Activated naive CD4-positive, alpha-beta T cell treated with anti-CD3 and anti-CD28 coated beads for 36 hours (primary cell): ENCODE measurements around the gene MTARC1. TPM values are rescaled to one million over a fixed set of nuclear protein-coding genes. Genes with fewer than 3 reads are reported as not detected.

Experiments
- CTCF ChIA-PET: fragments of 350-600 bp; sonication (Branson Sonifier 250); formaldehyde crosslinking; loops from one replicate; lab custom pipeline; 2021; ENCODE audit warnings: antibody characterized with exemption; lab: Charles Lee
- DNase-seq: peaks from one replicate; pipeline ENCODE4 v3.0.0-alpha.2; 2020
- H3K27ac Mint-ChIP-seq: one replicate; pipeline ENCODE4 v1.8.0; 2021; ENCODE audit warnings: mild to moderate bottlenecking, mixed read lengths
- H3K27me3 Mint-ChIP-seq: one replicate; pipeline ENCODE4 v1.8.0; 2021; ENCODE audit warnings: low read depth, mixed read lengths
- H3K36me3 Mint-ChIP-seq: one replicate; pipeline ENCODE4 v1.8.0; 2021; ENCODE audit warnings: low read depth, mixed read lengths
- H3K4me1 Mint-ChIP-seq: one replicate; pipeline ENCODE4 v1.8.0; 2021; ENCODE audit warnings: low read depth, mixed read lengths
- H3K4me3 Mint-ChIP-seq: one replicate; pipeline ENCODE4 v1.8.0; 2021; ENCODE audit warnings: mild to moderate bottlenecking, moderate library complexity, mixed read lengths
- H3K9me3 Mint-ChIP-seq: one replicate; pipeline ENCODE4 v1.8.0; 2021; ENCODE audit warnings: mixed read lengths
- intact Hi-C: fragments of 100-400 bp; cut with micrococcal nuclease; formaldehyde crosslinking; loops from one replicate; pipeline ENCODE4 v1.15.1; 2023
- total RNA-seq, 2 experiments: library from RNA; stranded (reverse); gene quantifications; one replicate each; pipeline ENCODE4 v1.2.3, GENCODE V29; 2021

The MTARC1 gene
- total RNA-seq, 2 experiments from 2014 or later, result not detected

DNA sequence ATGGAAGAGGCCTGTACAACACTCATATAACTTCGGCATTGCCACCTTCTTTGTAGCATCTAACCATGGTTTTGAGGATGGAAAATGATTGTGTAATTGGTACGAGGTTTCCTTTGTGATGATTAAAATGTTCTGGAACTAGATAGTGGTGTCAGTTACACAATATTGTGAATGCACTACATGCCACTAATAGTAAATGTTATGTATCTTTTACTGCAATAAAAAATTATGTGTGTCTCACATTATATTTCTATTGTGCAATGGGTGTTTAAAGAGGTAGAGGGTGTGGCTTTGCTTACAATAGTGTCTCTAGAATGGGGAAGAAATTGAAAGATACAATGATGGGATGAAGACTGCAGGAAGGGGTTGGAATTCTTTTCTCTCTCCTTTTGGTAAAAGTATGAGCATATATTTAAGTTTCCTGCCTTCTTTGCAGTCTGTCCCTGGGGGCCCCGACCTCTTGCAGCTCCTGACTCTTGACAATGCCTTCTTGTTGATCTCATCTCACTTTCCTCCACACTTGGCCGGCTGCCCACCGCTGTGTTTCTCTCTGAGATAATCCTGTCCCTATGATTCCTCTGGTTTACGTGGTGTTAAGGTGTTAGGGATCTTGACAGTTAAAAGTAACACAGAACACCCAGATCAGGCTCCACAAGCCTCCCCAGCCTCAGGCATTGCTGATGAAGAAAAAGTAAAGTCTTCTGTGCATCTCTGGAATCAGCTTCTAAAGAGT lies 39.3 kb downstream of the MTARC1 start:
- intact Hi-C loops, result no loop called here

GRCh38 chr1:220826729-220827128 lies 40.0 kb downstream of the MTARC1 start:
- Mint-ChIP-seq H3K27me3 (peaks cover 20% of the 10 kb centered on the region), H3K4me1 (no peaks in the 10 kb centered on the region), H3K9me3 (no peaks in the 10 kb centered on the region), H3K4me3 (no peak overlapping the region), H3K36me3 (no peaks in the 10 kb centered on the region), H3K27ac (no peak overlapping the region)
- CTCF ChIA-PET, result no interaction called here
- DNase-seq, result no peak
- intact Hi-C loops, result no loop called here

More for the DNA sequence above, 39.3 kb downstream of the MTARC1 start:
- no peak for DNase-seq
- Mint-ChIP-seq H3K4me1 (no peaks in the 10 kb centered on the region), H3K27ac (no peak overlapping the region), H3K9me3 (no peaks in the 10 kb centered on the region), H3K36me3 (no peaks in the 10 kb centered on the region), H3K27me3 (peaks cover 22% of the 10 kb centered on the region), H3K4me3 (no peak overlapping the region)
- CTCF ChIA-PET, result no interaction called here

DNA sequence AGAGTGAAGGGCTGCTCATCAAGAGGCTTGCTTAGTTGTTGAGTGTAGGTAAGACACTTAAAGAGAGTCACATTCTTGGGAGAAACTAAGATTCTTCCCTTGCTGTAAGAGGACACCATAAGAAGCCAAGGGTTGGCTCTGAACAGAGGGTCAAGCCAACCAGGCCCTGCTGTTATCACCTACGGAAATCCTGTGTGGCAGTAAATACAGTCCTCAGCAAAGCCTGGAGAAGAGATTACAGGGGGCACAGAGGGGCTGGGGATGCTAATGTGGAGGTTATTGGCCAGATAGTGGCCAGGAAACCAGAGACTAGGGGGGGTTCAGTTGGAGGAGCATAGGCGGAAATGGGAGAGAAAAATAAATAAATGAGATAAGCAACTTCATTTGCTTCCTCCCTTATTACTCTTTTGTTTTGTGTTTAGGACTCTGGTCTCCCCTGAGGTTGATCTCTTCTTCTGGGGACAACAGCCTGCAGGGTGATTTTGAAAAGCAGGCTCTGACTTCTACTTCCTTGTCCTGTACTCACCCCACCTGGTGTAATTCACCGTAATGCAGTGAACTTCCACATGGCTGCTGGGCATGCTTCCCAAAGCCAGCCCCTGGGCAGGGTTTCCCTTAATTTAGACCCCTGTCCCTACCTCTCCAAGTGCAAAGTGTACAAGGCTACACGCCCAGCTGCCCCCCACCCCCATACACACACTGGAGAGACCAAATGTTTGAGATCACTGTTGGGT lies 40.9 kb downstream of the MTARC1 start:
- H3K27ac Mint-ChIP-seq, result no peak overlapping the region
- DNase-seq, result no peak
- CTCF ChIA-PET, result no interaction called here
- H3K4me1 Mint-ChIP-seq, result no peaks in the 10 kb centered on the region
- no peak overlapping the region for H3K4me3 Mint-ChIP-seq
- no peaks in the 10 kb centered on the region for H3K36me3 Mint-ChIP-seq
- no peaks in the 10 kb centered on the region for H3K9me3 Mint-ChIP-seq
- intact Hi-C loops, result no loop called here
- H3K27me3 Mint-ChIP-seq, result peaks cover 19% of the 10 kb centered on the region

DNA sequence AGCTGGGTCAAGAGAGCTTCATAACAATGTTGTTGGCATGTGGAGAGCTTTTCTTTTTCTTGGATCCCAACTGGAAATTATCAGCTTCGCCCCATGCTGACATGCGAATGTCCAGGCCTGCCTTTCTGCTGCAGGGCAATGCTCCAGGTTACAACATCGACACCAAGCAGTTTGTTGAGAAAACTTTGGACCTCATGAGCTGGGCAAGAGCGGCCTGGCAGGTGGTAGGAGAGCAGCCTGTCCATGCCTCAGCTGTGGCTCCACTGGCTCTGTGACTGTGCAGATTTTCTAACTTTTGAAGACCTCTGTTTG lies 41.4 kb downstream of the MTARC1 start:
- no peak overlapping the region for H3K27ac Mint-ChIP-seq
- H3K4me3 Mint-ChIP-seq, result no peak overlapping the region
- no peaks in the 10 kb centered on the region for H3K36me3 Mint-ChIP-seq
- H3K27me3 Mint-ChIP-seq, result peaks cover 22% of the 10 kb centered on the region
- no peaks in the 10 kb centered on the region for H3K4me1 Mint-ChIP-seq
- intact Hi-C loops, result no loop called here
- no peaks in the 10 kb centered on the region for H3K9me3 Mint-ChIP-seq
- CTCF ChIA-PET, result no interaction called here
- no peak for DNase-seq

DNA sequence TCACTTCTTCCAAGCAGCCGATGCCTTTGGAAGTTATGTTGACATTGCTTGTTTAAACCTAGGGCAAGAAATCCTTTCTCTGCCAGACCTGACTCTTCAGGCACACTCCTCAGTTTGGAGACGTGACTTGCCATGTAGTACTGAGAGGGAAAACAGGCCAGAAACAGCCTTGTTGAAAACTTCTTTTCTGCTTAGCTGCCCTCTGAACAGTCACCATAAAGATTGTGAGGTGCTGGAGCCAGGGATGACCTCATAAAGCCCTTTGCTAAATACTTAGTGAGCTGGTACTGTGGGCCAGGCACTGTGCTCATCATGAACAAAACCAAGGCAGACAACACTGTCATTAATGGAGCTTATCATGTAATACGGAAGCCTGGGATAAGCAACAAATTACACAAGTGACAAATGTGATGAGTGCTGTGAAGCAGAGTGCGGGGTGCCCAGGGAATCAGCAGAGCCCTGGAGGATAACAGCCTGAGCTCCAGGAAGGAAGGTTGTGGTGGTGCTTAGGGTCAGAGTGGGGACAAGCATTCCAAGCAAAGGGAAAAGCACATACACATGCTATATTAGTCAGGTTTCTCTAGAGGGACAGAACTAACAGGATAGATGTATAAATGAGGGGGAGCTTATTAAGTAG lies 42.4 kb downstream of the MTARC1 start:
- Mint-ChIP-seq H3K9me3 (no peaks in the 10 kb centered on the region), H3K4me3 (no peak overlapping the region), H3K4me1 (no peaks in the 10 kb centered on the region), H3K36me3 (no peaks in the 10 kb centered on the region), H3K27me3 (peaks cover 20% of the 10 kb centered on the region), H3K27ac (no peak overlapping the region)
- DNase-seq, result no peak
- intact Hi-C loops, result no loop called here
- CTCF ChIA-PET, result no interaction called here

GRCh38 chr1:220833436-220833835 lies 46.7 kb downstream of the MTARC1 start:
- DNase-seq, result no peak
- Mint-ChIP-seq H3K27ac (no peak overlapping the region), H3K4me1 (no peaks in the 10 kb centered on the region), H3K9me3 (no peaks in the 10 kb centered on the region), H3K4me3 (no peak overlapping the region), H3K27me3 (peaks cover 18% of the 10 kb centered on the region), H3K36me3 (no peaks in the 10 kb centered on the region)
- intact Hi-C loops, result no loop called here
- CTCF ChIA-PET, result interaction anchor here (1.0 to 1.1 kb wide), 2 partner anchors 57 to 430 kb away, joined by 3 read pairs; no protein-coding TSS in a partner anchor

- H3K9me3 Mint-ChIP-seq, result no peaks in the 10 kb centered on the region
- H3K4me3 Mint-ChIP-seq, result no peak overlapping the region
- peaks cover 18% of the 10 kb centered on the region for H3K27me3 Mint-ChIP-seq
- intact Hi-C loops, result no loop called here
- no peaks in the 10 kb centered on the region for H3K36me3 Mint-ChIP-seq
- H3K27ac Mint-ChIP-seq, result no peak overlapping the region
- CTCF ChIA-PET, result interaction anchor here (1.0 to 1.1 kb wide), 2 partner anchors 57 to 429 kb away, joined by 3 read pairs; no protein-coding TSS in a partner anchor
- no peaks in the 10 kb centered on the region for H3K4me1 Mint-ChIP-seq
- DNase-seq, result no peak
Measured at GRCh38 chr1:220834155-220834870, 47.6 kb downstream of the MTARC1 start.

Other genes starting within 250 kb of the MTARC1 start
- 1 to 10 TPM; 1.1 to 1.3 TPM for gene C1orf115, start 96.5 kb upstream of the MTARC1 start, total RNA-seq
- gene MTARC2, start 38.6 kb upstream of the MTARC1 start, total RNA-seq, result not detected
- gene HLX, start 92.5 kb downstream of the MTARC1 start, total RNA-seq, result under 1 TPM in 1 of 2 experiments, not detected in 1; 0.12 TPM